OCI-LY1 (cell line): Measurements from ENCODE around the gene KLRD1.

Experiments used
- H2AFZ ChIP-seq: fragments of 200-600 bp; sonication (generic), shearing (Covaris generic); 2 replicates; pipeline ENCODE4 v1.6.0; 2014; ENCODE audit warnings: antibody characterized with exemption, mild to moderate bottlenecking, low read length
- H3F3A ChIP-seq: fragments of 200-600 bp; sonication (generic), shearing (Covaris generic); 2 replicates; pipeline ENCODE4 v1.6.0; 2014; ENCODE audit warnings: mild to moderate bottlenecking, antibody characterized with exemption, low read length, moderate library complexity; ENCODE audit not compliant: insufficient read depth
- H3K27ac ChIP-seq: fragments of 200-600 bp; sonication (generic); 2 replicates; pipeline ENCODE4 v1.5.1; 2014; ENCODE audit warnings: low read length, mixed run types, mild to moderate bottlenecking, low read depth; ENCODE audit not compliant: poor library complexity, severe bottlenecking
- H3K27me3 ChIP-seq: fragments of 200-600 bp; sonication (generic); 2 replicates; pipeline ENCODE4 v1.6.0; 2014; ENCODE audit warnings: antibody characterized with exemption, mild to moderate bottlenecking, low read length, moderate library complexity; ENCODE audit not compliant: insufficient read depth
- H3K36me3 ChIP-seq: fragments of 200-600 bp; sonication (generic); 2 replicates; pipeline ENCODE4 v1.6.1; 2014; ENCODE audit warnings: mild to moderate bottlenecking, antibody characterized with exemption, low read length, moderate library complexity, mixed read lengths; ENCODE audit not compliant: insufficient read depth
- H3K4me1 ChIP-seq: fragments of 200-600 bp; sonication (generic); 2 replicates; pipeline ENCODE4 v1.5.1; 2014; ENCODE audit warnings: mild to moderate bottlenecking, low read length, moderate library complexity; ENCODE audit not compliant: insufficient read depth, severe bottlenecking
- H3K4me2 ChIP-seq: fragments of 200-600 bp; sonication (generic), shearing (Covaris generic); 2 replicates; pipeline ENCODE4 v1.6.1; 2014; ENCODE audit warnings: low read length
- H3K4me3 ChIP-seq: fragments of 200-600 bp; sonication (generic); 2 replicates; pipeline ENCODE4 v1.5.1; 2014; ENCODE audit warnings: low read length, low read depth, mild to moderate bottlenecking, mixed read lengths; ENCODE audit not compliant: poor library complexity, severe bottlenecking
- H3K79me2 ChIP-seq: fragments of 200-600 bp; shearing (Covaris generic); 2 replicates; pipeline ENCODE4 v1.6.1; 2016; ENCODE audit warnings: mixed run types, low read length, mixed read lengths; ENCODE audit not compliant: insufficient read depth
- H3K9ac ChIP-seq: fragments of 200-600 bp; sonication (generic), shearing (Covaris generic); 2 replicates; pipeline ENCODE4 v1.6.1; 2014; ENCODE audit warnings: mild to moderate bottlenecking, low read length, mixed read lengths
- H3K9me2 ChIP-seq: fragments of 200-600 bp; sonication (generic), shearing (Covaris generic); 2 replicates; pipeline ENCODE4 v1.6.1; 2014; ENCODE audit warnings: low read depth, mild to moderate bottlenecking, low read length, mixed read lengths
- H3K9me3 ChIP-seq: fragments of 200-600 bp; shearing (Covaris generic); 2 replicates; pipeline ENCODE4 v1.6.1; 2014; ENCODE audit warnings: low read length, mixed read lengths
- H4K20me1 ChIP-seq: fragments of 200-600 bp; sonication (generic), shearing (Covaris generic); 2 replicates; pipeline ENCODE4 v1.6.0; 2016; ENCODE audit warnings: mild to moderate bottlenecking, low read length; ENCODE audit not compliant: insufficient read depth
- EZH2 ChIP-seq: fragments of 200-600 bp; sonication (generic), shearing (Covaris generic); IDR thresholded peaks from 2 replicates; pipeline ENCODE4 v1.8.0; 2017; ENCODE audit warnings: borderline replicate concordance, mixed run types, mild to moderate bottlenecking, antibody characterized with exemption, low read length, moderate library complexity, mixed read lengths
- TF ChIP-seq, protein P1 (sequence below): fragments of 200-600 bp; sonication (generic), shearing (Covaris generic); IDR thresholded peaks from 2 replicates; pipeline ENCODE4 v1.5.1; 2017; ENCODE audit warnings: mild to moderate bottlenecking, antibody characterized with exemption, low read length, moderate library complexity, mixed read lengths

KLRD1 gene

DNA sequence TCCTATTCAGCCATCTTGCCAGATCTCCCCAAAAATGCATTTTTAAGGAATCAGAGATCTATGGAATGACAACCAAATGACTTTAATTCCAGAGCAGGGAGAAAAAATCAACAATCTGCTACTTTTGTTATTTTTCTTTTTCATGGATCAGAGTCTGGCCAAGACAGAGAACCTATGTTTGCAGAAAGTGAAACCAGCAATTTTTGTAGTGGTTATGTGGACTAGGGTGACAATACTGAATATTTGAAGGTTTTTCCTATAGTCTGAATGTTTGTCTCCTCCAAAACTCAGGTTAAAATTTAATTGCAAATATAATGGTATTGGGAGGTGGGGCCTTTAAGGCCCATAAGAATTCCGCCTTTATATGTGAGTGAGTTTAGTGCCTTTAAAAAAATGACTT lies 51.3 kb downstream of the KLRD1 start:
- no peaks in the 10 kb centered on the region for H3K9me3 ChIP-seq
- H3K79me2 ChIP-seq = no peaks in the 10 kb centered on the region
- H2AFZ ChIP-seq = no peak overlapping the region
- peaks cover 38% of the 10 kb centered on the region for H3K36me3 ChIP-seq
- TF ChIP-seq, protein P1, sequence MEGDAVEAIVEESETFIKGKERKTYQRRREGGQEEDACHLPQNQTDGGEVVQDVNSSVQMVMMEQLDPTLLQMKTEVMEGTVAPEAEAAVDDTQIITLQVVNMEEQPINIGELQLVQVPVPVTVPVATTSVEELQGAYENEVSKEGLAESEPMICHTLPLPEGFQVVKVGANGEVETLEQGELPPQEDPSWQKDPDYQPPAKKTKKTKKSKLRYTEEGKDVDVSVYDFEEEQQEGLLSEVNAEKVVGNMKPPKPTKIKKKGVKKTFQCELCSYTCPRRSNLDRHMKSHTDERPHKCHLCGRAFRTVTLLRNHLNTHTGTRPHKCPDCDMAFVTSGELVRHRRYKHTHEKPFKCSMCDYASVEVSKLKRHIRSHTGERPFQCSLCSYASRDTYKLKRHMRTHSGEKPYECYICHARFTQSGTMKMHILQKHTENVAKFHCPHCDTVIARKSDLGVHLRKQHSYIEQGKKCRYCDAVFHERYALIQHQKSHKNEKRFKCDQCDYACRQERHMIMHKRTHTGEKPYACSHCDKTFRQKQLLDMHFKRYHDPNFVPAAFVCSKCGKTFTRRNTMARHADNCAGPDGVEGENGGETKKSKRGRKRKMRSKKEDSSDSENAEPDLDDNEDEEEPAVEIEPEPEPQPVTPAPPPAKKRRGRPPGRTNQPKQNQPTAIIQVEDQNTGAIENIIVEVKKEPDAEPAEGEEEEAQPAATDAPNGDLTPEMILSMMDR = no peak
- TF ChIP-seq EZH2 = no peak
- H3K4me3 ChIP-seq = no peak overlapping the region
- H3K27me3 ChIP-seq = no peaks in the 10 kb centered on the region
- peaks cover 22% of the 10 kb centered on the region for H3K4me1 ChIP-seq
- H3K9ac ChIP-seq = no peak overlapping the region
- H3F3A ChIP-seq = no peaks in the 10 kb centered on the region
- H3K27ac ChIP-seq = no peak overlapping the region
- H4K20me1 ChIP-seq = no peaks in the 10 kb centered on the region
- H3K4me2 ChIP-seq = no peak overlapping the region
- no peaks in the 10 kb centered on the region for H3K9me2 ChIP-seq

DNA sequence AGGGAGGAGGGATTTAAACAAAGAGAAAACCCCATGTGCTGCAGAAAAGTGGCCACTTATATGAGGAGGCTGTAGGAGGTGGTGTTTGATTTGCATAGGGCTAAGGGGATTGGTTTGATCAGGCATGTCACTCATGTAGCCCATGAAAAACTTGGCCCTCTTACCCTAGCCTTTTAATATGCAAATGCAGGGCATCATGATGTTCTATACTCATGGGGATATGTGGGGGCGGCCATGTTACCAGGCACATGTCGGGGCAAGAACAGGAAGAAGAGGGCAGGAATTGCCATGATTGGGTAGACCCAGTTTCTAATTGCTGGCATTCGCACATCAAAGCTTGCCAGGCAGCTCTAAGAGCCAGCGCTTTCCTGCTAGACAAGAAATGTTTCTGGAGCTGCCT lies 53.4 kb downstream of the KLRD1 start:
- no peak overlapping the region for H3K27ac ChIP-seq
- H3F3A ChIP-seq = no peaks in the 10 kb centered on the region
- no peak overlapping the region for H2AFZ ChIP-seq
- no peaks in the 10 kb centered on the region for H3K79me2 ChIP-seq
- H4K20me1 ChIP-seq = no peaks in the 10 kb centered on the region
- TF ChIP-seq, protein P1 = no peak
- no peak for TF ChIP-seq EZH2
- no peaks in the 10 kb centered on the region for H3K9me3 ChIP-seq
- H3K27me3 ChIP-seq = no peaks in the 10 kb centered on the region
- peaks cover 43% of the 10 kb centered on the region for H3K4me1 ChIP-seq
- no peak overlapping the region for H3K4me2 ChIP-seq
- no peak overlapping the region for H3K4me3 ChIP-seq
- no peaks in the 10 kb centered on the region for H3K9me2 ChIP-seq
- H3K36me3 ChIP-seq = peaks cover 42% of the 10 kb centered on the region
- no peak overlapping the region for H3K9ac ChIP-seq

DNA sequence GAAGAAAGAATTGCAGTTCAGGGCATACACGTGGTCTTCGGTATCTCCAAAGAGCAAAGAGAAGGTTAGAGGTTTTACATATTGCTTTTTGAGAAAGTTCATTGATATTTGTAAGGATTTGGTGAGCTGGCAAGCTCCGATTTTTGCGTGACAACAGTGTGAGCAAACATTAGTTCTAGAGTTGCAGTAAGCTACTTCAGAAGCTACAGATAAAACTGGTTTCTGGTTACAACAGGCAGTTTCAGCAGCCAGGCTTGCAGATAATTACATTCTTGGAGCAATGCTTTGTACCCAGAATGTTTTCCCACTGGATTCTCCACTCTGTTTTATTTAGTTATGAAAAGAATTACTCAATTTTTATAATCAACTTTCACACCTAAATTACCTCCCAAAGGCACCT lies 54.0 kb downstream of the KLRD1 start:
- Histone ChIP-seq H3F3A (no peaks in the 10 kb centered on the region), H3K9me3 (no peaks in the 10 kb centered on the region), H3K4me1 (peaks cover 49% of the 10 kb centered on the region), H3K27me3 (no peaks in the 10 kb centered on the region), H3K36me3 (peaks cover 42% of the 10 kb centered on the region), H3K4me2 (no peak overlapping the region), H3K9ac (no peak overlapping the region), H2AFZ (no peak overlapping the region), H3K9me2 (no peaks in the 10 kb centered on the region), H3K79me2 (no peaks in the 10 kb centered on the region), H3K27ac (peak overlapping the region; percentile 5), H4K20me1 (no peaks in the 10 kb centered on the region), H3K4me3 (no peak overlapping the region)
- TF ChIP-seq, protein P1 = no peak
- no peak for TF ChIP-seq EZH2
